ENCODE measurements around the gene PRPSAP1. TPM values are rescaled to one million over a fixed set of nuclear protein-coding genes. Genes with fewer than 3 reads are reported as not detected.

The PRPSAP1 gene
- total and polyA plus RNA-seq, 2 of the 8 experiments (the other 6 are each of a cell fraction or from before 2014, with no cell fraction given): 32.0 to 54.2 TPM

- Histone ChIP-seq H3K79me1 (ENCODE audit: low read depth, low read length) (no peaks in the 10 kb centered on the region), H2AFZ (ENCODE audit: low read length) (no peak overlapping the region), H3K9me3 (ENCODE audit: insufficient read depth in 2 of 2, low read depth in 1 of 2, low read length in 1 of 2) (no peaks in the 10 kb centered on the region), H2BK12ac (ENCODE audit: low read depth, low read length) (no peak overlapping the region), H3K18ac (ENCODE audit: extremely low read depth, low read length) (no peak overlapping the region), H4K8ac (ENCODE audit: extremely low read depth, insufficient read depth, low read length) (no peak overlapping the region), H3K56ac (replicated peaks; ENCODE audit: insufficient read length, low read depth, low read length) (no peak overlapping the region), H3K4me2 (ENCODE audit: insufficient read depth in 1 of 2, low read depth in 2 of 2, low read length in 2 of 2) (no peak overlapping the region), H3K4me1 (replicated peaks in 1 of 4; ENCODE audit: control insufficient read depth in 3 of 4, insufficient read depth in 4 of 4, low read length in 3 of 4) (peaks cover 0 to 4% (median 3%) of the 10 kb centered on the region in 4 experiments; a peak in 3 of 7 replicates), H2AK5ac (ENCODE audit: low read depth, low read length) (no peak overlapping the region), H4K91ac (replicated peaks; ENCODE audit: insufficient read length, low read length) (no peak overlapping the region), H3K4me3 (ENCODE audit: extremely low read depth in 1 of 4, insufficient read depth in 2 of 4, low read depth in 3 of 4, low read length in 4 of 4) (no peak overlapping the region), H2BK15ac (ENCODE audit: low read length) (no peak overlapping the region), H3K79me2 (ENCODE audit: control insufficient read depth in 1 of 2, insufficient read depth in 2 of 2, low read length in 2 of 2) (no peaks in the 10 kb centered on the region), H3K14ac (ENCODE audit: insufficient read length) (no peak overlapping the region), H3K9ac (replicated peaks in 1 of 4; ENCODE audit: extremely low read depth in 1 of 4, low read depth in 3 of 4, low read length in 3 of 4) (no peak overlapping the region), H2BK120ac (replicated peaks; ENCODE audit: low read depth, low read length) (no peak overlapping the region), H3K36me3 (ENCODE audit: control insufficient read depth in 2 of 4, insufficient read depth in 4 of 4, low read length in 3 of 4) (no peaks in the 10 kb centered on the region), H2BK20ac (ENCODE audit: low read length) (no peak overlapping the region), H3K27ac (ENCODE audit: low read depth, low read length) (no peak overlapping the region), H2BK5ac (ENCODE audit: low read depth, low read length) (no peak overlapping the region), H3K23ac (ENCODE audit: insufficient read length) (no peak overlapping the region), H4K20me1 (replicated peaks in 1 of 2; ENCODE audit: control insufficient read depth in 1 of 2, insufficient read depth in 2 of 2, low read length in 2 of 2) (no peaks in the 10 kb centered on the region), H4K5ac (ENCODE audit: insufficient read length, low read depth, low read length) (no peak overlapping the region), H3K4ac (replicated peaks; ENCODE audit: insufficient read length, low read depth, low read length) (no peak overlapping the region), H3K27me3 (replicated peaks in 1 of 4; ENCODE audit: control insufficient read depth in 3 of 4, extremely low read depth in 1 of 4, insufficient read depth in 3 of 4, low read length in 3 of 4) (no peaks in the 10 kb centered on the region), H3K23me2 (ENCODE audit: low read depth, low read length) (no peaks in the 10 kb centered on the region)
- peak; percentile 46 to 58 (median 57) for TF ChIP-seq CTCF (IDR thresholded peaks at IDR 0.05; ENCODE audit: control extremely low read depth in 1 of 3, insufficient read depth in 1 of 3, low read depth in 1 of 3, low read length in 3 of 3)
- TF ChIP-seq POLR2A (IDR thresholded peaks at IDR 0.05; ENCODE audit: control extremely low read depth in 1 of 2, low read depth in 2 of 2, low read length in 2 of 2): no peak
- TF ChIP-seq RAD21 (IDR thresholded peaks at IDR 0.05 in 1 of 2, conservative IDR thresholded peaks at IDR 0.05 in 1 of 2; ENCODE audit: low read depth in 2 of 2, low read length in 2 of 2): peak; percentile 40 to 55
- 71% methylated on average over 12 of the region's 12 CpGs; no CpG with 5 or more reads in 1 of the 2 experiments for WGBS, 2 experiments (ENCODE audit: extremely low coverage in 1 of 2, insufficient coverage in 1 of 2, insufficient read length in 1 of 2, insufficient replicate concordance in 2 of 2, low coverage in 1 of 2, low lambda C conversion rate in 2 of 2, missing lambda C conversion rate in 1 of 2)
- peak in 1 of 2 experiments; percentile 50 for DNase-seq (ENCODE audit: low read depth in 1 of 2, low spot score in 2 of 2)
- CTCF ChIA-PET (ENCODE audit: partially characterized antibody): interaction anchor here (0.6 to 29.3 kb wide), 24 partner anchors 8 to 637 kb away, joined by 3 to 635 read pairs (median 4); partner anchors contain the start of genes PRPSAP1, QRICH2 and SPHK1
- FAIRE-seq: no peak
- POLR2A ChIA-PET (ENCODE audit: partially characterized antibody): interaction anchor here (0.7 to 3.0 kb wide), 4 partner anchors 19 to 34 kb away, joined by 3 to 9 read pairs (median 3); no protein-coding TSS in a partner anchor
Measured at GRCh38 chr17:76365256-76365903, 11.7 kb upstream of the PRPSAP1 start.
